Sigmoid colon (tissue), 7 donors: ENCODE data around the gene DIP2C. TPM values are rescaled to one million over a fixed set of nuclear protein-coding genes. Genes with fewer than 3 reads are reported as not detected.

Source experiments
- DNase-seq: peaks from one replicate; pipeline ENCODE4 v3.0.0-alpha.2; 2019
- H3K27ac ChIP-seq, 4 donors: fragments of 200-600 bp; sonication (generic); one replicate each; pipeline ENCODE4 v1.5.1; 2016 to 2019; ENCODE audit warnings: mild to moderate bottlenecking in 1 of 4
- H3K27me3 ChIP-seq, 3 donors: fragments of 200-600 bp; sonication (generic); one replicate each; pipeline ENCODE4 v1.5.1; 2019; ENCODE audit warnings: mild to moderate bottlenecking in 1 of 3
- H3K36me3 ChIP-seq, 4 donors: fragments of 200-600 bp; sonication (generic); one replicate each; pipeline ENCODE4 v1.5.1; 2016 to 2019
- H3K4me1 ChIP-seq, 4 donors: fragments of 200-600 bp; sonication (generic); one replicate each; pipeline ENCODE4 v1.5.1; 2017 to 2019
- H3K4me3 ChIP-seq, 4 donors: fragments of 200-600 bp; sonication (generic); one replicate each; pipeline ENCODE4 v1.5.1; 2017 to 2019; ENCODE audit warnings: mild to moderate bottlenecking in 2 of 4, moderate library complexity in 1 of 4
- H3K9me3 ChIP-seq, 4 donors: fragments of 200-600 bp in 3 of 4; sonication (generic) in 3 of 4; one replicate each; pipeline versions ENCODE4 v1.5.1 to v1.6.1; 2013 to 2019
- CTCF ChIP-seq, 4 experiments: fragments of 450-650 bp in 3 of 4; fragments of 200-600 bp in 1 of 4; IDR thresholded peaks; one replicate each; pipeline ENCODE4 v1.5.1; 2016 to 2019; ENCODE audit warnings: antibody characterized with exemption in 4 of 4, mild to moderate bottlenecking in 3 of 4, moderate library complexity in 2 of 4
- EP300 ChIP-seq, 4 donors: sonication (generic); formaldehyde crosslinking; IDR thresholded peaks; one replicate each; pipeline ENCODE4 v1.6.1; 2017; ENCODE audit warnings: antibody characterized with exemption in 4 of 4
- POLR2A ChIP-seq, 2 donors: fragments of 450-650 bp; IDR thresholded peaks; one replicate each; pipeline ENCODE4 v1.6.1; 2016; ENCODE audit warnings: antibody characterized with exemption in 2 of 2, mild to moderate bottlenecking in 2 of 2, moderate library complexity in 2 of 2
- POLR2AphosphoS5 ChIP-seq, 4 donors: sonication (generic); formaldehyde crosslinking; IDR thresholded peaks; one replicate each; pipeline ENCODE4 v1.6.1; 2017; ENCODE audit warnings: antibody characterized with exemption in 4 of 4
- WGBS, 2 donors: extraction: QIAGEN DNeasy Blood & Tissue Kit; methylation state at CpG; one replicate each; pipeline ENCODE4 v1.1.7; 2013; 5-methylcytosine and 5-hydroxymethylcytosine counted together
- intact Hi-C: fragments of 100-400 bp; cut with DNase I; formaldehyde crosslinking; loops from one replicate; pipeline ENCODE4 v1.15.1; 2023
- polyA plus RNA-seq, 3 donors: library from polyadenylated mRNA; stranded (reverse); fragments of 200-250 nt; gene quantifications; one replicate each; pipeline ENCODE4 v1.2.3, GENCODE V29; 2013
- total RNA-seq, 4 donors: library from RNA; depleted of rRNA; stranded (reverse); fragments of >200 nt; gene quantifications; one replicate each; pipeline ENCODE4 v1.1.0, GENCODE V29; 2016
- donor health status: healthy with polysubstance abuse.
- donor health status: Bipolar disorder and iron deficiency.
- donor health status: healthy.

DIP2C gene
- total and polyA plus RNA-seq, 7 donors = 1.8 to 67.9 (median 42.1) TPM

GRCh38 chr10:553233-553632 lies 136.2 kb downstream of the DIP2C start:
- H3K4me1 ChIP-seq = peaks cover 0 to 73% (median 67%) of the 10 kb centered on the region in 4 donors
- H3K9me3 ChIP-seq = no peaks in the 10 kb centered on the region
- H3K4me3 ChIP-seq = no peak overlapping the region
- TF ChIP-seq EP300 (IDR thresholded peaks at IDR 0.05) (no peak), POLR2A (IDR thresholded peaks at IDR 0.05) (no peak), CTCF (IDR thresholded peaks at IDR 0.05) (no peak), POLR2AphosphoS5 (IDR thresholded peaks at IDR 0.05) (no peak)
- peak overlapping the region in 1 of 4 donors; percentile 66 for H3K27ac ChIP-seq
- no peaks in the 10 kb centered on the region for H3K27me3 ChIP-seq
- 65 to 80% methylated on average over 5 of the region's 5 CpGs for WGBS, 2 donors
- intact Hi-C loops = no loop called here
- DNase-seq = no peak
- H3K36me3 ChIP-seq = no peaks in the 10 kb centered on the region

DNA sequence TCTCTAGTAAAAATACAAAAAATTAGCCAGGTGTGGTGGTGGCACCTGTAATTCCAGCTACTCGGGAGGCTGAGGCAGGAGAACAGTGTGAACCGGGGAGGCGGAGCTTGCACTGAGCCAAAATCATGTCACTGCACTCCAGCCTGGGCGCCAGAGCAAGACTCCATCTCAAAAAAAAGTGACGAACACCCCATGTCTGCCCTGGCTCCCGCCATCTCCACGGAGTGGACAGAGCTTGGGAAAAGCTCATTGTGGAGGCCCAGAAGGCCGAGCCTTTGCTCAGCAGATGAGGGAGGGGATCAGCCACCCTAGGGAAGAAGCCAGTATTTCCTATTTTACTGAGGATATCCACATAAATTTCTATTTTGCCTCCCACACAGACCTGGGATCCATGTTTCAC lies 136.8 kb downstream of the DIP2C start:
- H3K9me3 ChIP-seq = no peaks in the 10 kb centered on the region
- no peak overlapping the region for H3K4me3 ChIP-seq
- intact Hi-C loops = no loop called here
- TF ChIP-seq POLR2AphosphoS5 (IDR thresholded peaks at IDR 0.05) (no peak), EP300 (IDR thresholded peaks at IDR 0.05) (no peak), CTCF (IDR thresholded peaks at IDR 0.05) (no peak), POLR2A (IDR thresholded peaks at IDR 0.05) (no peak)
- no peaks in the 10 kb centered on the region for H3K36me3 ChIP-seq
- no peak for DNase-seq
- WGBS, 2 donors = 93 to 95% methylated on average over 8 of the region's 8 CpGs
- peaks cover 0 to 73% (median 65%) of the 10 kb centered on the region in 4 donors for H3K4me1 ChIP-seq
- no peaks in the 10 kb centered on the region for H3K27me3 ChIP-seq
- H3K27ac ChIP-seq = peak overlapping the region in 3 of 4 donors; percentile 27 to 66 (median 44)

DNA sequence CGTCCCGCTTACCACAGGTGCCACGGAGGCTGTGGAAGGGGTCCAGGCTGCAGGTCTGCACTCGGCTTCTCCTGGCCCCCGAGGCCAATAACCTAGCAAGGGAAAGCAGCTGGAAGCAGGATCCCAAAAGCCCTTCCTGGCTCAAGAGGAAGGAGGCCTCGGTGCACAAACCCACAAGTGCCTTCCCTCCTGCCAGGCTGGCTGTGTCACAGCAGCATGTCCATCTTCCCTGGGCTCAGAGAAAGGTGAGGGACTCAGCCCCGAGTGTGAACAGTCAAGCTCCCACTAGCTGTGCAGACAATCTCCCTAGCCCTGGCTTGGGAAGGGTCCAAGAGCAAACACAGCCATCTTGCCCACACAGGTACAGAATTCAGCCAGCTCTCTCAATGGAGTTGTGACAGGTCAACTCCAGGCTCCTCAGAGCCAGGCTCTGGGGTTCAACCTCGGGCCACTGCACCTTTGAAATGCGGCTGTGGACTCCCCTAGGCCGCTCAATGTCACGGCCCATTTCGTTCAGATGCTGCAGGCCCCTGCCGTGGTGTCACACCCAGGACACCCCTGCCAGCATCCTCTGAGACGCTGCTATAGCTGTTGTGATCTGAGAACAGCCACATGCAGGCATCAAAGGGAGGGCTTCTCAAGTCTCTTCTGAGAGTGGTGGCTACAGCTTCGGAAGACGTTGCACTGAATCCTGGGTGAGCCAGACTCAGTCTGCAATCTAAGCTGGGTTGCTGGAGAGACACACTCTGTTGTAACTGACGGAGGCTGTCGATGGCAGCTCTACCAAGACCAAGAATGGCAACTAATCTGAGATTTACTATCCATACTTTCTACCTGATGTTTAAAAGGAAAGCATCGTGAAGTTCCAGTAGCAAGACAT lies 137.9 kb downstream of the DIP2C start:
- H3K9me3 ChIP-seq = no peaks in the 10 kb centered on the region
- H3K36me3 ChIP-seq = no peaks in the 10 kb centered on the region
- peak; percentile 56 for DNase-seq
- peak overlapping the region in 3 of 4 donors; percentile 25 to 66 (median 27) for H3K27ac ChIP-seq
- intact Hi-C loops = no loop called here
- TF ChIP-seq POLR2A (IDR thresholded peaks at IDR 0.05) (no peak), EP300 (IDR thresholded peaks at IDR 0.05) (no peak), POLR2AphosphoS5 (IDR thresholded peaks at IDR 0.05) (no peak), CTCF (IDR thresholded peaks at IDR 0.05) (no peak)
- no peaks in the 10 kb centered on the region for H3K27me3 ChIP-seq
- 85 to 90% methylated on average over 19 of the region's 19 CpGs for WGBS, 2 donors
- H3K4me1 ChIP-seq = peaks cover 0 to 75% (median 67%) of the 10 kb centered on the region in 4 donors
- H3K4me3 ChIP-seq = no peak overlapping the region

DNA sequence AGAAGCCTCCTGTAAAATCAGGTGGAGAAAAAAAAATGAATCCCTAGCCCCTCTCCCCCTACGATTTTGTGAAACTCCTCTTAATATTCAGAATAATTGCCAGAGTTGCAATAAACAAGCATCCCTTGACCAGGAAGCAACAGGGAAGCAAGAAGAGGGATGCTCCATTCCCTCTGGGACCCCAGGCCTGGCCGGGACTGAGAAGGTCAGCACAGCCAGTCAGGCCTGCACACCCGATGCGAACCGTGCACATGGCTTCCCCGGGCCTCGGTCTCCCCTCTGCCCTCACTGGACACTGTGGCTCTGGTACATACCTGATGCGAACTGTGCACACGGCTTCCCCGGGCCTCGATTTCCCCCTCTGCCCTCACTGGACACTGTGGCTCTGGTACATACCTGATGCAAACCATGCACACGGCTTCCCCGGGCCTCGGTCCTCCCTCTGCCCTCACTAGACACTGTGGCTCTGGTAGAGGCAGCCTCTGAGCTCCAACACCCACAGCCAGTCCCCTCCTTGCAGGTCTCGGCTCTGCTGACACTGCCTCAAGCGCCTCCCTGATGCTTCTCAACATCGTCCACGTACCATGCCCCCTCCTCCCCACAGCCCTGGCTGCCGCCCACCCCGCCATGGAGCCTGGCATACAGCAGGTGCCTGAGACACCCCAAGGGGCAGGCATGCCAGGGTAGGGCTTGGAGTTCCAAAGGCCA lies 138.6 kb downstream of the DIP2C start:
- Histone ChIP-seq H3K4me3 (no peak overlapping the region), H3K9me3 (no peaks in the 10 kb centered on the region), H3K27ac (peak overlapping the region in 1 of 4 donors; percentile 66), H3K36me3 (no peaks in the 10 kb centered on the region), H3K4me1 (peaks cover 0 to 71% (median 66%) of the 10 kb centered on the region in 4 donors), H3K27me3 (no peaks in the 10 kb centered on the region)
- intact Hi-C loops = no loop called here
- TF ChIP-seq CTCF (IDR thresholded peaks at IDR 0.05) = no peak
- WGBS, 2 donors = 91 to 94% methylated on average over 20 of the region's 20 CpGs
- peak; percentile 53 for DNase-seq
